Calu3 (cell line): ENCODE measurements around the gene CCDC87. TPM values are rescaled to one million over a fixed set of nuclear protein-coding genes. Genes with fewer than 3 reads are reported as not detected.

Experiments used
- BruUV-seq: library from RNA; stranded (reverse); fragments of 400-500 nt; replicated peaks from 2 replicates; lab custom pipeline; 2021; lab: Mats Ljungman, UMichigan
- CTCF ChIA-PET: fragments of 300-600 bp; sonication (Branson Sonifier 250); formaldehyde crosslinking; loops from one replicate; lab custom pipeline; 2022; ENCODE audit warnings: antibody characterized with exemption; lab: Charles Lee
- DNase-seq: peaks from one replicate; pipeline ENCODE4 v3.0.0; 2022
- H3K27ac Mint-ChIP-seq: one replicate; pipeline ENCODE4 v1.8.0; 2022; ENCODE audit warnings: mixed read lengths; ENCODE audit not compliant: unreplicated experiment
- H3K27me3 Mint-ChIP-seq: one replicate; pipeline ENCODE4 v1.8.0; 2022; ENCODE audit warnings: mixed read lengths; ENCODE audit not compliant: unreplicated experiment
- H3K36me3 Mint-ChIP-seq: one replicate; pipeline ENCODE4 v1.8.0; 2022; ENCODE audit warnings: mild to moderate bottlenecking, moderate library complexity, mixed read lengths; ENCODE audit not compliant: insufficient read depth, unreplicated experiment
- H3K4me1 Mint-ChIP-seq: one replicate; pipeline ENCODE4 v1.8.0; 2022; ENCODE audit warnings: mild to moderate bottlenecking, low read depth, mixed read lengths; ENCODE audit not compliant: unreplicated experiment
- H3K4me3 Mint-ChIP-seq: one replicate; pipeline ENCODE4 v1.8.0; 2022; ENCODE audit warnings: mild to moderate bottlenecking, low read depth, moderate library complexity, mixed read lengths; ENCODE audit not compliant: unreplicated experiment
- H3K9me3 Mint-ChIP-seq: one replicate; pipeline ENCODE4 v1.8.0; 2022; ENCODE audit warnings: low read depth, mixed read lengths; ENCODE audit not compliant: unreplicated experiment
- CTCF ChIP-seq: fragments of 200-600 bp; IDR thresholded peaks from one replicate; pipeline ENCODE4 v1.8.0; 2022; ENCODE audit warnings: antibody characterized with exemption; ENCODE audit not compliant: unreplicated experiment
- intact Hi-C: fragments of 100-400 bp; cut with micrococcal nuclease; formaldehyde crosslinking; loops from one replicate; pipeline ENCODE4 v1.10.0; 2022; ENCODE audit not compliant: unreplicated experiment
- total RNA-seq: library from RNA; stranded (reverse); gene quantifications from 2 replicates; pipeline ENCODE4 v1.2.3, GENCODE V29; 2022

The CCDC87 gene
- total RNA-seq, 1 experiment from 2014 or later: 1.0 TPM

- no peak for TF ChIP-seq CTCF
- intact Hi-C loops: no loop called here
- no TSS peak for BruUV-seq
- CTCF ChIA-PET: interaction anchor here (0.7 kb wide), 1 partner anchor 403 kb away, joined by 3 read pairs; no protein-coding TSS in a partner anchor
- no peak overlapping the region for H3K4me3 Mint-ChIP-seq
- no peaks in the 10 kb centered on the region for H3K36me3 Mint-ChIP-seq
- no peaks in the 10 kb centered on the region for H3K4me1 Mint-ChIP-seq
- H3K27ac Mint-ChIP-seq: no peak overlapping the region
- DNase-seq: no peak
- H3K27me3 Mint-ChIP-seq: peaks cover 68% of the 10 kb centered on the region
- no peaks in the 10 kb centered on the region for H3K9me3 Mint-ChIP-seq
Measured at GRCh38 chr11:66556086-66556485, 36.8 kb downstream of the CCDC87 start.

GRCh38 chr11:66555416-66555815 lies 37.4 kb downstream of the CCDC87 start:
- DNase-seq: no peak
- Mint-ChIP-seq H3K36me3 (no peaks in the 10 kb centered on the region), H3K27me3 (peaks cover 64% of the 10 kb centered on the region), H3K4me3 (no peak overlapping the region), H3K27ac (no peak overlapping the region), H3K9me3 (no peaks in the 10 kb centered on the region), H3K4me1 (no peaks in the 10 kb centered on the region)
- intact Hi-C loops: no loop called here
- TF ChIP-seq CTCF: no peak
- no TSS peak for BruUV-seq
- CTCF ChIA-PET: no interaction called here

- CTCF ChIA-PET: no interaction called here
- H3K27ac Mint-ChIP-seq: no peak overlapping the region
Measured at GRCh38 chr11:66554602-66555001, 38.3 kb downstream of the CCDC87 start.

GRCh38 chr11:66550887-66551286 lies 42.0 kb downstream of the CCDC87 start:
- Mint-ChIP-seq H3K36me3 (peaks cover 5% of the 10 kb centered on the region), H3K9me3 (no peaks in the 10 kb centered on the region), H3K27me3 (peaks cover 49% of the 10 kb centered on the region), H3K4me1 (no peaks in the 10 kb centered on the region), H3K4me3 (no peak overlapping the region), H3K27ac (no peak overlapping the region)
- no peak for TF ChIP-seq CTCF
- CTCF ChIA-PET: no interaction called here
- BruUV-seq: no TSS peak
- intact Hi-C loops: no loop called here
- DNase-seq: no peak

More at GRCh38 chr11:66554602-66555001, 38.3 kb downstream of the CCDC87 start:
- TF ChIP-seq CTCF: no peak
- BruUV-seq: no TSS peak
- no peak for DNase-seq
- no peaks in the 10 kb centered on the region for H3K9me3 Mint-ChIP-seq
- H3K4me1 Mint-ChIP-seq: no peaks in the 10 kb centered on the region
- no peaks in the 10 kb centered on the region for H3K36me3 Mint-ChIP-seq
- H3K27me3 Mint-ChIP-seq: peaks cover 64% of the 10 kb centered on the region
- H3K4me3 Mint-ChIP-seq: no peak overlapping the region
- intact Hi-C loops: no loop called here
